ENCODE measurements around the gene DOCK4. TPM values are rescaled to one million over a fixed set of nuclear protein-coding genes. Genes with fewer than 3 reads are reported as not detected.

DOCK4 gene
- polyA plus RNA-seq, 2 of the 4 experiments (the other 2 are of a cell fraction), result 13.7 to 15.7 TPM

DNA sequence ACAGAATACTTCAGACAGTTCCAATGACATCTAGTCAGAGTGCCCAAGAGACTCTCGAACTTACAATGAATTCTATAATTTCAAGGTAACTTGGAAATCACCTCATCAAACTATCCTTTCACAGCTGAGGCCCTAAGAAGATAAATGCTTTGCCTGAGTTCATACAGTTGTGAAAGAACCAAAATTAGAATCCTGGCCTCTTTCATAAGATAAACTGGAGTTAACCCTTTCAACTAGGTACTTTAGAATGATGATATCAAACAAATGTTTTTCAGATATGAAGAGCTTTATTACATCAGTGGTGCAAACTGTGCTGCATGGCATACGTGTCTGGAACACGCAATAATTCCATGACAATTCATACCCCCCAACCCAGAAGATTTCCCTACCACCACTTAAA is 17.9 kb downstream of the DOCK4 start:
- DNase-seq (ENCODE audit: low read depth in 1 of 2, low spot score in 1 of 2) (no peak), FAIRE-seq (no peak), ATAC-seq (no peak)
- CTCF ChIA-PET, result interaction anchor here (1.5 kb wide), 1 partner anchor 9 kb away, joined by 3 read pairs; no protein-coding TSS in a partner anchor
- Histone ChIP-seq H3K4me3 (no peak overlapping the region), H3K4me2 (no peak overlapping the region), H3K9me3 (no peaks in the 10 kb centered on the region), H3K27ac (no peak overlapping the region), H3K4me1 (peaks cover 38% of the 10 kb centered on the region)
- 92% methylated on average over 3 of the region's 3 CpGs for WGBS (ENCODE audit: missing lambda C conversion rate)
- POLR2A ChIA-PET, result no interaction called here
- no peak for TF ChIP-seq ZC3H11A (IDR thresholded peaks at IDR 0.05)
- no peak for TF ChIP-seq GATA3 (IDR thresholded peaks at IDR 0.05; ENCODE audit: borderline replicate concordance)
- TF ChIP-seq, protein P1, sequence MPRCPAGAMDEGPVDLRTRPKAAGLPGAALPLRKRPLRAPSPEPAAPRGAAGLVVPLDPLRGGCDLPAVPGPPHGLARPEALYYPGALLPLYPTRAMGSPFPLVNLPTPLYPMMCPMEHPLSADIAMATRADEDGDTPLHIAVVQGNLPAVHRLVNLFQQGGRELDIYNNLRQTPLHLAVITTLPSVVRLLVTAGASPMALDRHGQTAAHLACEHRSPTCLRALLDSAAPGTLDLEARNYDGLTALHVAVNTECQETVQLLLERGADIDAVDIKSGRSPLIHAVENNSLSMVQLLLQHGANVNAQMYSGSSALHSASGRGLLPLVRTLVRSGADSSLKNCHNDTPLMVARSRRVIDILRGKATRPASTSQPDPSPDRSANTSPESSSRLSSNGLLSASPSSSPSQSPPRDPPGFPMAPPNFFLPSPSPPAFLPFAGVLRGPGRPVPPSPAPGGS (IDR thresholded peaks at IDR 0.05), result no peak
- TF ChIP-seq CHD2 (IDR thresholded peaks at IDR 0.05; ENCODE audit: low read length, partially characterized antibody), result no peak
- TF ChIP-seq ESRRA (IDR thresholded peaks at IDR 0.05; ENCODE audit: borderline replicate concordance, low read length), result no peak
- no peak for TF ChIP-seq HDAC2 (IDR thresholded peaks at IDR 0.05)
- TF ChIP-seq ZNF302 (CRISPR knock-in tag; IDR thresholded peaks at IDR 0.05), result no peak
- no peak for TF ChIP-seq HEYL (CRISPR knock-in tag; IDR thresholded peaks at IDR 0.05)
- no peak for TF ChIP-seq ZFP36 (IDR thresholded peaks at IDR 0.05; ENCODE audit: borderline replicate concordance, partially characterized antibody)
- TF ChIP-seq POLR2AphosphoS2 (conservative IDR thresholded peaks at IDR 0.05; ENCODE audit: low read length), result no peak
- no peak for TF ChIP-seq FOXS1 (CRISPR knock-in tag; IDR thresholded peaks at IDR 0.05)
- TF ChIP-seq, protein P2, sequence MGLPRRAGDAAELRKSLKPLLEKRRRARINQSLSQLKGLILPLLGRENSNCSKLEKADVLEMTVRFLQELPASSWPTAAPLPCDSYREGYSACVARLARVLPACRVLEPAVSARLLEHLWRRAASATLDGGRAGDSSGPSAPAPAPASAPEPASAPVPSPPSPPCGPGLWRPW (IDR thresholded peaks at IDR 0.05), result no peak
- no peak for TF ChIP-seq RFX5 (IDR thresholded peaks at IDR 0.05)
- no peak for TF ChIP-seq NPAS2 (CRISPR knock-in tag; IDR thresholded peaks at IDR 0.05; ENCODE audit: borderline replicate concordance)
- no peak for TF ChIP-seq CBX8 (IDR thresholded peaks at IDR 0.05)
- no peak for TF ChIP-seq HOXB5 (CRISPR knock-in tag; IDR thresholded peaks at IDR 0.05)

DNA sequence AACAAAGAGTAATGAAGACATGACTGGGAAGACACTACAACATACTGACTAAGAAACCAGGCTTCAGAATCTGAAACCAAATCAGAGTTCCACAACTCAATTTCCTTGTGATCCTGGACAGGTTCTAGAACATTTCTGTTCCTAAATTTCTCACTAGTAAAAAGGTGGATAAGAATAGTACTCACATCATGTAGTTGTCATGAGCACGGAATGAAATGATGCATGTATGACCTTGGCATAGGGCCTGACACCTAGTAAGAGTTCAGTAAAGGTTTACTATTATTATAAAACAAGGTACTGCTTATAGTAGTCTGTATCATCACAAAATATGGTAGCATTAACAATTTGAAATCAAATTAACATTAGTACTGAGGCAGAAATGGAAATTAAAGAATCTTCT is 19.9 kb downstream of the DOCK4 start:
- TF ChIP-seq EP300 (IDR thresholded peaks at IDR 0.05), result no peak
- TF ChIP-seq, protein P3, sequence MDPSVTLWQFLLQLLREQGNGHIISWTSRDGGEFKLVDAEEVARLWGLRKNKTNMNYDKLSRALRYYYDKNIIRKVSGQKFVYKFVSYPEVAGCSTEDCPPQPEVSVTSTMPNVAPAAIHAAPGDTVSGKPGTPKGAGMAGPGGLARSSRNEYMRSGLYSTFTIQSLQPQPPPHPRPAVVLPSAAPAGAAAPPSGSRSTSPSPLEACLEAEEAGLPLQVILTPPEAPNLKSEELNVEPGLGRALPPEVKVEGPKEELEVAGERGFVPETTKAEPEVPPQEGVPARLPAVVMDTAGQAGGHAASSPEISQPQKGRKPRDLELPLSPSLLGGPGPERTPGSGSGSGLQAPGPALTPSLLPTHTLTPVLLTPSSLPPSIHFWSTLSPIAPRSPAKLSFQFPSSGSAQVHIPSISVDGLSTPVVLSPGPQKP (IDR thresholded peaks at IDR 0.05; ENCODE audit: low read depth, low read length), result no peak
- TF ChIP-seq CBX8 (IDR thresholded peaks at IDR 0.05), result no peak
- TF ChIP-seq HOXA7 (CRISPR knock-in tag; IDR thresholded peaks at IDR 0.05), result no peak
- TF ChIP-seq, protein P2 (IDR thresholded peaks at IDR 0.05), result no peak
- TF ChIP-seq, protein P4, sequence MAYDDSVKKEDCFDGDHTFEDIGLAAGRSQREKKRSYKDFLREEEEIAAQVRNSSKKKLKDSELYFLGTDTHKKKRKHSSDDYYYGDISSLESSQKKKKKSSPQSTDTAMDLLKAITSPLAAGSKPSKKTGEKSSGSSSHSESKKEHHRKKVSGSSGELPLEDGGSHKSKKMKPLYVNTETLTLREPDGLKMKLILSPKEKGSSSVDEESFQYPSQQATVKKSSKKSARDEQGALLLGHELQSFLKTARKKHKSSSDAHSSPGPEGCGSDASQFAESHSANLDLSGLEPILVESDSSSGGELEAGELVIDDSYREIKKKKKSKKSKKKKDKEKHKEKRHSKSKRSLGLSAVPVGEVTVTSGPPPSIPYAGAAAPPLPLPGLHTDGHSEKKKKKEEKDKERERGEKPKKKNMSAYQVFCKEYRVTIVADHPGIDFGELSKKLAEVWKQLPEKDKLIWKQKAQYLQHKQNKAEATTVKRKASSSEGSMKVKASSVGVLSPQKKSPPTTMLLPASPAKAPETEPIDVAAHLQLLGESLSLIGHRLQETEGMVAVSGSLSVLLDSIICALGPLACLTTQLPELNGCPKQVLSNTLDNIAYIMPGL (CRISPR knock-in tag; IDR thresholded peaks at IDR 0.05; ENCODE audit: borderline replicate concordance), result no peak
- no peak for TF ChIP-seq CHD4 (IDR thresholded peaks at IDR 0.05; ENCODE audit: borderline replicate concordance)
- TF ChIP-seq POLR2A (IDR thresholded peaks at IDR 0.05; ENCODE audit: low read length), result no peak
- TF ChIP-seq, protein P5, sequence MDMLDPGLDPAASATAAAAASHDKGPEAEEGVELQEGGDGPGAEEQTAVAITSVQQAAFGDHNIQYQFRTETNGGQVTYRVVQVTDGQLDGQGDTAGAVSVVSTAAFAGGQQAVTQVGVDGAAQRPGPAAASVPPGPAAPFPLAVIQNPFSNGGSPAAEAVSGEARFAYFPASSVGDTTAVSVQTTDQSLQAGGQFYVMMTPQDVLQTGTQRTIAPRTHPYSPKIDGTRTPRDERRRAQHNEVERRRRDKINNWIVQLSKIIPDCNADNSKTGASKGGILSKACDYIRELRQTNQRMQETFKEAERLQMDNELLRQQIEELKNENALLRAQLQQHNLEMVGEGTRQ (IDR thresholded peaks at IDR 0.05), result no peak
- TF ChIP-seq TFCP2L1 (CRISPR knock-in tag; IDR thresholded peaks at IDR 0.05), result no peak
- no peak for TF ChIP-seq JUN (IDR thresholded peaks at IDR 0.05)
- no peak for TF ChIP-seq NR3C1 (IDR thresholded peaks at IDR 0.05)
- TF ChIP-seq MAFK (IDR thresholded peaks at IDR 0.05; ENCODE audit: partially characterized antibody), result no peak
- TF ChIP-seq, protein P6, sequence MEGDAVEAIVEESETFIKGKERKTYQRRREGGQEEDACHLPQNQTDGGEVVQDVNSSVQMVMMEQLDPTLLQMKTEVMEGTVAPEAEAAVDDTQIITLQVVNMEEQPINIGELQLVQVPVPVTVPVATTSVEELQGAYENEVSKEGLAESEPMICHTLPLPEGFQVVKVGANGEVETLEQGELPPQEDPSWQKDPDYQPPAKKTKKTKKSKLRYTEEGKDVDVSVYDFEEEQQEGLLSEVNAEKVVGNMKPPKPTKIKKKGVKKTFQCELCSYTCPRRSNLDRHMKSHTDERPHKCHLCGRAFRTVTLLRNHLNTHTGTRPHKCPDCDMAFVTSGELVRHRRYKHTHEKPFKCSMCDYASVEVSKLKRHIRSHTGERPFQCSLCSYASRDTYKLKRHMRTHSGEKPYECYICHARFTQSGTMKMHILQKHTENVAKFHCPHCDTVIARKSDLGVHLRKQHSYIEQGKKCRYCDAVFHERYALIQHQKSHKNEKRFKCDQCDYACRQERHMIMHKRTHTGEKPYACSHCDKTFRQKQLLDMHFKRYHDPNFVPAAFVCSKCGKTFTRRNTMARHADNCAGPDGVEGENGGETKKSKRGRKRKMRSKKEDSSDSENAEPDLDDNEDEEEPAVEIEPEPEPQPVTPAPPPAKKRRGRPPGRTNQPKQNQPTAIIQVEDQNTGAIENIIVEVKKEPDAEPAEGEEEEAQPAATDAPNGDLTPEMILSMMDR (IDR thresholded peaks at IDR 0.05), result no peak
- no peak for TF ChIP-seq KDM5A (IDR thresholded peaks at IDR 0.05)
- TF ChIP-seq MYC (IDR thresholded peaks at IDR 0.05; ENCODE audit: borderline replicate concordance, low read length), result no peak
- Histone ChIP-seq H3K4me3 (no peak overlapping the region), H3K27ac (no peak overlapping the region), H3K9me3 (no peaks in the 10 kb centered on the region), H3K4me2 (no peak overlapping the region), H3K4me1 (peaks cover 19% of the 10 kb centered on the region)
- 67% methylated on average over 1 of the region's 1 CpG for WGBS (ENCODE audit: missing lambda C conversion rate)
- POLR2A ChIA-PET, result no interaction called here
- ATAC-seq (no peak), DNase-seq (ENCODE audit: low read depth in 1 of 2, low spot score in 1 of 2) (no peak), FAIRE-seq (no peak)
- CTCF ChIA-PET, result interaction anchor here (1.2 to 1.8 kb wide), 2 partner anchors 9 to 19 kb away, joined by 3 read pairs; no protein-coding TSS in a partner anchor
